GM13976 (cell line): Measurements from ENCODE around the gene DYNLT1.
A peak's percentile ranks its signal among the peaks of the same experiment; 100 is the strongest.

Source experiments
- DNase-seq: peaks from one replicate; pipeline ENCODE4 v3.0.0; 2012; ENCODE audit warnings: low spot score
- in situ Hi-C: fragments of 300-500 bp; cut with MboI; formaldehyde crosslinking; loops from one replicate; pipeline ENCODE4 v1.12.0; 2022; ENCODE audit warnings: low sequenced_read_pairs, mixed read lengths, inconsistent platforms; ENCODE audit not compliant: unreplicated experiment
- TF ChIP-seq, protein P1 (sequence below): IDR thresholded peaks from 2 replicates; pipeline ENCODE4 v1.5.1; 2012; ENCODE audit warnings: borderline replicate concordance, mild to moderate bottlenecking; ENCODE audit not compliant: insufficient read depth; ENCODE audit errors: extremely low read depth, missing control alignments, control extremely low read depth

DYNLT1 gene

DNA sequence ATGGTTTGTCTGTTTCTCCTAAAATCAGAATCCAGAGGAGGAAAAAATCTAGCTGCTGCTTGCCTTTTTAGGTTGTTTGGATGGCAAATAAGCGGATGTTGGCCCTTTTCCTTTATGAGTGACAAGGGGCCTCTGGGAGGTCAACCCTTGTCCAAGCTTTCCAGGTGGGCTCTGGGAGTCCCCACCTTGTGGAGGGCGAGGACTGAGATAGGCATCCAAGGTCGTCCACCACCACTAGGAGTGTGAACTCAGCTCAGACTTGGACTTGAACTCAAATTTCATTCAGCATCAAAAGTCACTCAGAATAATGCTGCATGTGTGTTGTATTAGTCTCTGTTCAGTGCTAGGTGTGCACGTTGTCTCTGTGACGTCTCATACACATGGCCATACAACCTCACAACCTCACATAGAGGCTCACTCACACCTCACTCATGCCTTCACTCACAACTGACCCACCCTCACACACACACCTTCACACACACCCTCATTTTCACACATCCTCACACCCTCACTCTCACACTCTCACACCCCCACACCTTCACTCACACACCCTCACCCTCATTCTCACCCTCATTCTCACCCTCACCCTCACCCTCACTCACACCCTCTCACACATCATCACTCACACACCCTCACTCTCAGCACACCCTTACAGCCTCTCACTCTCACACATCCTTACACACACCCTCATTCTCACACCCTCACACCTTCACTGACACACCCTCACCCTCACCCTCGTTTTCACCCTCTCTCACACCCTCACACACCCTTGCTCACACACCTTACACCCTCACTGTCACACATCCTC lies 18.0 kb downstream of the DYNLT1 start:
- in situ Hi-C loops = no loop called here
- TF ChIP-seq, protein P1, sequence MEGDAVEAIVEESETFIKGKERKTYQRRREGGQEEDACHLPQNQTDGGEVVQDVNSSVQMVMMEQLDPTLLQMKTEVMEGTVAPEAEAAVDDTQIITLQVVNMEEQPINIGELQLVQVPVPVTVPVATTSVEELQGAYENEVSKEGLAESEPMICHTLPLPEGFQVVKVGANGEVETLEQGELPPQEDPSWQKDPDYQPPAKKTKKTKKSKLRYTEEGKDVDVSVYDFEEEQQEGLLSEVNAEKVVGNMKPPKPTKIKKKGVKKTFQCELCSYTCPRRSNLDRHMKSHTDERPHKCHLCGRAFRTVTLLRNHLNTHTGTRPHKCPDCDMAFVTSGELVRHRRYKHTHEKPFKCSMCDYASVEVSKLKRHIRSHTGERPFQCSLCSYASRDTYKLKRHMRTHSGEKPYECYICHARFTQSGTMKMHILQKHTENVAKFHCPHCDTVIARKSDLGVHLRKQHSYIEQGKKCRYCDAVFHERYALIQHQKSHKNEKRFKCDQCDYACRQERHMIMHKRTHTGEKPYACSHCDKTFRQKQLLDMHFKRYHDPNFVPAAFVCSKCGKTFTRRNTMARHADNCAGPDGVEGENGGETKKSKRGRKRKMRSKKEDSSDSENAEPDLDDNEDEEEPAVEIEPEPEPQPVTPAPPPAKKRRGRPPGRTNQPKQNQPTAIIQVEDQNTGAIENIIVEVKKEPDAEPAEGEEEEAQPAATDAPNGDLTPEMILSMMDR = no peak
- DNase-seq = no peak

GRCh38 chr6:158625881-158626305 lies 18.6 kb downstream of the DYNLT1 start:
- TF ChIP-seq, protein P1 = no peak
- in situ Hi-C loops = no loop called here
- no peak for DNase-seq

DNA sequence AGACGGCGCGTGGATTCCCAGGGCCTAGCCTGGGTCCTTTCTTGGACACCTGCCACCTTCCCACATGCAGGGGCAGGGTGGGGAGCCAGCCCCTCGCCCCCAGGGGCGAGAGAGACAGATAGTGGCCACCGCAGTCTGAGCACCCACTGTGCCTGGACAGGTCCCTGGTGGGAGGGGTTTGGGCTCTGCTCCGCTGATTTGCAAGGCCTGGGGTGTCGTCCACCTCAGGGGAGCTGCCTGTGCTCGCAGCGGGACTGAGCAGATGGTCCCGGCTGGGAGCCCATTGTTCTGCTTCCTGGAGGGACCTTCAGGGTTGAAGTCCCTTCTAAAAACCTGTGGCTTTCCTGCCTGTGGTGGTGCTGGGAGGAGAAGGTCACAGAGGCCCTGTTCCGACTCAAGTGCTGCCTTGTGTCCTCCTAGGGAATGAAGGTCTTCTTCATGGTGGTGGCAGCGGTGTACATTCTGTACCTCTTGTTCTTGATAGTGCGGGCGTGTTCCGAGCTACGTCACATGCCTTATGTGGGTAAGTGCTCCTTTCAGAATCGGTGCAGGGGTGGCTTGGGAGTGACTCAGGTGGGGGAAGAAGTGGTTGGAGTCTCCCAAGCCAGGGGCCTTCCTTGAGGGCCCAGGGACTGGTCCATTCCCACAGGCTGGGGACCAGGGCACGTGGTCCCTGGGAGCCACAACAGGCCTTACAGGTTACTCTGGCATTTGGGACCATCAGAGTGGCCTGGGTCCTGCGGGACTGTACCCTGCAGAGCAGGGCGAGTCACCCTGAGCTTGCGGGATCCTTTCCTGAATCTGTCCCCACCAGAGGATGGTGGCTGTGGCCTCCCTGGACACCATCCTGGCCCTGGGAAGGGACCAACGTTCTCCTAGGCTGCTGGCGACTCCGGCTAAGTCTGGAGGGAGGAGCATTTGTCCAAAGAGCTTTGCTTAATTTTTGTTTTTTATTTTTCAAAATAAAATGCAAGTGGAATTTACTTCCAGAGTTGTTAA lies 19.6 kb downstream of the DYNLT1 start:
- DNase-seq = peak; percentile 29
- TF ChIP-seq, protein P1 = no peak
- in situ Hi-C loops = no loop called here

DNA sequence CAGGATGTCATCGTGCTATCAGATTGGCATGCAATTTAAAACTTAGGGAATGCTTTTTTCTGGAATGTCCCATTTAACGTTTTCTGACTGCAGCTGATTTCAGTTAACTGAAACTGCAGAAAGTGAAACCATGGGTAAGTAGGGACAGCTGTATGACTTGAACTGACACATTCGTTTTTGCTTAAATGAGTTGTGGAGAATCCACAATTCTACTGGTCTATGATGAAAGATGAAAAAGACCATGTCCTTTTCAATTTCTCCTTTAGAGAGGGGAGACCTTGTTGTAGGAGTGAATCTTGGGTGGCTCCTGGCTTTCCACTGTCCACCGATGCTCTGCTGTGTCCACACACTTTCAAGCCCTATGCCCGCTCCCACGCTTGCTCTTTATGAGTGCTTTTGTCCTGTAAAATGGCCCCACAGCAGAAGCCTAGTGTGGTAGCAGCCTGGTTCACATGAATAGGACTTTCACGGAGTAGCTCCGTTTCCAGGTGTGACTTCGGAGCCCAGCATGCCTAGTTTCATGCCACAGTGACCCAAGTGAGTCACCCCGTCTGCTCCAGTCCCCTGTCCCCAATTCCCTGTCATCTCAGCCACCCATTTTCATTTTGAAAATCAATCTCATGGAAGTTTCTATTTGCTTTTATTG lies 21.9 kb downstream of the DYNLT1 start:
- DNase-seq = peak; percentile 47
- in situ Hi-C loops = no loop called here
- TF ChIP-seq, protein P1 = no peak

DNA sequence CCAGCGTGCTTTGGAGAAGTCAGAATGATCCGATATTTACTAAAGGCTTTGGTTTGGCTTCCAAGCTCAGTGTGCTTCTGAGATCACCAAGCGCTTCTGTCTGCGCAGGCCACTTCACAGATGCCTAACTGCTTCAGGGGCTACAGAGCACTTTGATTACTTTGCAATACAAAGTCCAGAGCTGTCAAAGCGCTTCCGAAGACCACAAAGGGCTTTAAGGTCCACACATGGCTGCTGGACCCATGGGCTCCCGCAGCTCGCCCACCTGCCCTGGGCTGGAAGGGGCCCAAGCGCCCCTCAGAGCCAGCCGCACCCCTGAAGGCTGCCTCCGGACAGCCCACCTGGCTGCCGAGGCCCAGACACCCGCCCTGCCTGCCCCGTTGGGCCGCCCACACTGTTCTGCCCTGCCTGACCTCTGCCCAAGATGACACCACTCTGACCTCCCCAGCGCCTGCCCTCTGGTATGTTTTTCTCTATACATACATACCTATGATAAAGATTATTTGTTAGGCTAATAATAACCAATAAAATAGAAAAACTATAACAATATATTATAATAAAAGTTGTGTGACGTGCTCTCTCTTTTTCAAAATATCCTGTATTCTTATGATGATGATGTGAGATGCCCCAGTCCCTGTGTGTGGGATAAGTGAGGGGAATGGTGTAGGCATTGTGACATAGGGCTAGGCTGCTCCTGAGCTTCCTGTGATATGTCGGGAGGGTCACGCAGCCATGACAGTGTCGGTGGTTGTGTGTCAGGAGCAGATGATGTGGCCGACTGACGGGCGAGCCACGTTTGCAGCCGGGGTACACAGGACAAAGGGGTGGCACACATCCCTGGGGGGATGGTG lies 22.6 kb downstream of the DYNLT1 start:
- peak; percentile 23 for DNase-seq
- TF ChIP-seq, protein P1 = no peak
- in situ Hi-C loops = no loop called here
